ENCODE results near the gene TMEM212. TPM values are rescaled to one million over a fixed set of nuclear protein-coding genes. Genes with fewer than 3 reads are reported as not detected.
A peak's percentile ranks its signal among the peaks of the same experiment; 100 is the strongest.

The TMEM212 gene
- total RNA-seq, 1 donor from 2014 or later, result not detected

DNA sequence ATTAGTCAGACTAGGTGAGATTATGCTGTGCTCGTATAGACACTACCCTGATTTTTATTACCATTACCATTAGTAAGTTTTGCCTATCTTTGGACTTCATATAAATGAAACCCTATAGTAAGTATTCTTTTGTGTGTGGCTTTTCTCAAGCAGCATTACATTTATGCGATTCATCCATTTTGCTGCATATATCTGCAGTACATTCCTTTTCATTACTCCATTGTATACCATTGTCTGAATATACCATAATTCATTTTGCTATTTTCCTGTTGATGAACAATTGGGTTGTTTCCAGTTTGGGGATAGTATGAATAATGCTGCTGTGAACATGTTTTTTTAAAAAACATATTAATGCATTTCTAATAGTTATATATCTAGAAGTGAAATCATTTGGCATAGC, 45.3 kb downstream of the TMEM212 start:
- Mint-ChIP-seq H3K27me3 (ENCODE audit: low read depth) (no peaks in the 10 kb centered on the region), H3K27ac (no peak overlapping the region), H3K36me3 (no peaks in the 10 kb centered on the region), H3K4me1 (peaks cover 39% of the 10 kb centered on the region), H3K9me3 (no peaks in the 10 kb centered on the region), H3K4me3 (no peak overlapping the region)
- no peak for DNase-seq (ENCODE audit: low spot score in 2 of 2, unreplicated experiment in 2 of 2)
- TF ChIP-seq, protein P1, sequence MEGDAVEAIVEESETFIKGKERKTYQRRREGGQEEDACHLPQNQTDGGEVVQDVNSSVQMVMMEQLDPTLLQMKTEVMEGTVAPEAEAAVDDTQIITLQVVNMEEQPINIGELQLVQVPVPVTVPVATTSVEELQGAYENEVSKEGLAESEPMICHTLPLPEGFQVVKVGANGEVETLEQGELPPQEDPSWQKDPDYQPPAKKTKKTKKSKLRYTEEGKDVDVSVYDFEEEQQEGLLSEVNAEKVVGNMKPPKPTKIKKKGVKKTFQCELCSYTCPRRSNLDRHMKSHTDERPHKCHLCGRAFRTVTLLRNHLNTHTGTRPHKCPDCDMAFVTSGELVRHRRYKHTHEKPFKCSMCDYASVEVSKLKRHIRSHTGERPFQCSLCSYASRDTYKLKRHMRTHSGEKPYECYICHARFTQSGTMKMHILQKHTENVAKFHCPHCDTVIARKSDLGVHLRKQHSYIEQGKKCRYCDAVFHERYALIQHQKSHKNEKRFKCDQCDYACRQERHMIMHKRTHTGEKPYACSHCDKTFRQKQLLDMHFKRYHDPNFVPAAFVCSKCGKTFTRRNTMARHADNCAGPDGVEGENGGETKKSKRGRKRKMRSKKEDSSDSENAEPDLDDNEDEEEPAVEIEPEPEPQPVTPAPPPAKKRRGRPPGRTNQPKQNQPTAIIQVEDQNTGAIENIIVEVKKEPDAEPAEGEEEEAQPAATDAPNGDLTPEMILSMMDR (IDR thresholded peaks at IDR 0.05; ENCODE audit: unreplicated experiment), result no peak

DNA sequence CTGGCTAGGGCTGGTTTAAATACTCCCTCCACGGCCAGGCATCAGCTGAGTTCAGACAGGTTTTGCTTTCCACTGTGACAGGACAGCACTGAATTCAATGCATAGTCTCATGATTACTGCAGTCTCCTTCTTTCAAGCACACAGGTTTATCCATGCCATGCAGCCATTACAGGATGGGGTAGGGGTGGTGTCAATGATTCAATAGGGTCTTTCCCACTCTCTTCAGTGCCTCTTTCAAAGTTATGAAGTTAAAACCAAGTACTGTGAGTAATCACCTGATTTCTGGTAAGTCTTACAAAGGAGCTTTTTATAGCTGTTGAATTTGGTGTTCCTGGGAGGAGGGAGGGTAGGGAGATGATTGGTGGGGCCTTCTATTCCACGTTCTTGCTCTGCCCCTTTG, 47.2 kb downstream of the TMEM212 start:
- no peak for DNase-seq (ENCODE audit: low spot score in 2 of 2, unreplicated experiment in 2 of 2)
- H3K9me3 Mint-ChIP-seq, result no peaks in the 10 kb centered on the region
- H3K27ac Mint-ChIP-seq, result peak overlapping the region; percentile 74
- no peak overlapping the region for H3K4me3 Mint-ChIP-seq
- H3K27me3 Mint-ChIP-seq (ENCODE audit: low read depth), result no peaks in the 10 kb centered on the region
- peaks cover 39% of the 10 kb centered on the region for H3K4me1 Mint-ChIP-seq
- TF ChIP-seq, protein P1 (IDR thresholded peaks at IDR 0.05; ENCODE audit: unreplicated experiment), result no peak
- no peaks in the 10 kb centered on the region for H3K36me3 Mint-ChIP-seq

DNA sequence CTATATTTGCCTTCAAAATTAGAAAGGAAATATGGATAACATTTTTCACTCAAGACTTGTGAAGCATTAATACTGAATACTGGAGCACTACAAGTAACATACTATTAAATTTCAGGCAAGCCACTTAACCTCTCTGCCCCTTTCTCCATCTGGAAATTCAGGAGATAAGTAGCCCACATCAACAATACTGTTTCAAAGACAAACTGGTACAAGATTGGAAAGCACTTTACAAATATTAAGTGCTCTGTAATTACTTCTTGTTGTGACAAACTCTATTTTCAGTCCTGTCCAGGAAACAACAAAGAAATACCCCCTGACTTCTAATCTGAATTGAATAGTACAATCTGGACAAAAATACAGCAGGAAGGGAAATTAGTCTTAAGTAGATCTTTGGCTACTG, 49.3 kb downstream of the TMEM212 start:
- TF ChIP-seq, protein P1 (IDR thresholded peaks at IDR 0.05; ENCODE audit: unreplicated experiment), result no peak
- H3K4me1 Mint-ChIP-seq, result peaks cover 56% of the 10 kb centered on the region
- no peaks in the 10 kb centered on the region for H3K27me3 Mint-ChIP-seq (ENCODE audit: low read depth)
- no peaks in the 10 kb centered on the region for H3K9me3 Mint-ChIP-seq
- H3K36me3 Mint-ChIP-seq, result no peaks in the 10 kb centered on the region
- no peak overlapping the region for H3K27ac Mint-ChIP-seq
- no peak overlapping the region for H3K4me3 Mint-ChIP-seq
- no peak for DNase-seq (ENCODE audit: low spot score in 2 of 2, unreplicated experiment in 2 of 2)

DNA sequence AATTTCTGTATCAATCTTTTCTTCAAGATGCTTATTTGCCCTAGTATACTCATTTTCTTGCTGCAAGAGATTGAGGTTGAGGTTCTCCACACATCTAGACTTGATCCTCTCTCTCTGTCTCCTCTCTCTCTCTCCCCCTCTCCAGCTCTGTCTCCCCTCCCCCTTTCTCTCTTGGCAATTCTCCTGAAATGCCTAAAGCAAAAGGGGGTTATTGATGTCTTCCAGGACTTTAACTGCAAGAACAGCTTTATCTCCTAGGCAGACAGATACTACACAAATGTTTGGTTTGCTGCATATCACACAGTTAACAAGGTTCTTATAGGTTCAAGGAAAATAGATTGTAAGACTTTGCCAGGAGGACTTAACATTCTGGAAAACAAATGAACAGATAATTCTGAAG, 52.1 kb downstream of the TMEM212 start:
- no peak for DNase-seq (ENCODE audit: low spot score in 2 of 2, unreplicated experiment in 2 of 2)
- Mint-ChIP-seq H3K27me3 (ENCODE audit: low read depth) (no peaks in the 10 kb centered on the region), H3K9me3 (no peaks in the 10 kb centered on the region), H3K27ac (peak overlapping the region; percentile 83), H3K4me3 (no peak overlapping the region), H3K4me1 (peaks cover 64% of the 10 kb centered on the region), H3K36me3 (no peaks in the 10 kb centered on the region)
- TF ChIP-seq, protein P1 (IDR thresholded peaks at IDR 0.05; ENCODE audit: unreplicated experiment), result no peak

DNA sequence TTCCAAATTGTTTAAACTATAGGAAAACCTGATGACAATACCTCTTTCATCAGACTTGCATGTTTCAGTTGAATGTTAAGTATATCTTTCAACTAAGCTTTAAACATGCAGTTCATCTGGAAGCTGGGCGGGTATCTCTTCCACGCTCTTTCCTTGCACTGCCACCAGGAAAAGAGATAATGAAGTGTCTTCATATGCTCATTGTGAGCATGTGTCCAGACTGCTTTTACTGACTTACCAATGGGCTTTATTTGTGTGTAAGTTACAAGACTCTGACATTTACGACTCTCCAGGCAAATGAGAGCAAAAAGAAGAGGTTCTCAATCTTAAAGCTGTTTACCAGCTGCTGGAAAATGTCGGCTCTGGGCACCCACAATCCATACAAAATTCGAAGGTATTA, 52.8 kb downstream of the TMEM212 start:
- peak overlapping the region; percentile 47 for H3K27ac Mint-ChIP-seq
- TF ChIP-seq, protein P1 (IDR thresholded peaks at IDR 0.05; ENCODE audit: unreplicated experiment), result no peak
- no peak overlapping the region for H3K4me3 Mint-ChIP-seq
- H3K36me3 Mint-ChIP-seq, result no peaks in the 10 kb centered on the region
- no peak for DNase-seq (ENCODE audit: low spot score in 2 of 2, unreplicated experiment in 2 of 2)
- no peaks in the 10 kb centered on the region for H3K9me3 Mint-ChIP-seq
- peaks cover 58% of the 10 kb centered on the region for H3K4me1 Mint-ChIP-seq
- H3K27me3 Mint-ChIP-seq (ENCODE audit: low read depth), result no peaks in the 10 kb centered on the region

DNA sequence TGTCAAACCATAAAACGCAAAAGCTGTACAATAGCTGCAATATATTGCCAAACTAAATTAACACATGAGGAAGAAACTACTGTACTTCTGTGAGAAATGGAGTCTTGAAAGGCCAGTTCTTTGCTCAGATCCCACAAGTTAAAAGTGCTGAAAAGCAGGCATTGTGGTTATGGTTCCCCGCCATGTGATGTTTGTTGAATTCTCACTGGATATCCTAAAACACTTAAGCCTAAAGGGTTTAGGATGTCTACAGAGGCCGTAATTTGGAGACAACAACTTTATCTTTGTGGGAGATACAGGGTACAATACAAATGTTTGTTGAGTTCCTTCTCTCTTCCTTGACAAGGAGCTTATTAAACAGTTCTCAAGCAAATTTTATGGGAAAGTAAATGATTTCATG, 53.2 kb downstream of the TMEM212 start:
- Mint-ChIP-seq H3K27ac (peak overlapping the region; percentile 47), H3K27me3 (ENCODE audit: low read depth) (no peaks in the 10 kb centered on the region), H3K9me3 (no peaks in the 10 kb centered on the region), H3K4me3 (no peak overlapping the region), H3K4me1 (peaks cover 55% of the 10 kb centered on the region), H3K36me3 (no peaks in the 10 kb centered on the region)
- TF ChIP-seq, protein P1 (IDR thresholded peaks at IDR 0.05; ENCODE audit: unreplicated experiment), result no peak
- no peak for DNase-seq (ENCODE audit: low spot score in 2 of 2, unreplicated experiment in 2 of 2)

All from mesothelial cell of epicardium (in vitro differentiated cells).